VCaP (cell line): ENCODE measurements around the gene HPCAL4.

Experiments
- H3K27ac ChIP-seq: fragments of 450-650 bp; 2 replicates; pipeline ENCODE4 v1.5.1; 2017
- CTCF ChIP-seq: fragments of 450-650 bp; conservative IDR thresholded peaks from 2 replicates; pipeline ENCODE4 v1.5.1; 2017; ENCODE audit warnings: mild to moderate bottlenecking, moderate library complexity

Gene HPCAL4

GRCh38 chr1:39700348-39700747, 9.1 kb upstream of the HPCAL4 start:
- TF ChIP-seq CTCF = no peak

GRCh38 chr1:39699419-39699818, 8.2 kb upstream of the HPCAL4 start:
- H3K27ac ChIP-seq = no peak overlapping the region
- no peak for TF ChIP-seq CTCF

More at GRCh38 chr1:39700348-39700747, 9.1 kb upstream of the HPCAL4 start:
- H3K27ac ChIP-seq = peak overlapping the region; percentile 76

- no peak for TF ChIP-seq CTCF
- H3K27ac ChIP-seq = no peak overlapping the region
Measured at GRCh38 chr1:39698568-39698967, 7.3 kb upstream of the HPCAL4 start.

GRCh38 chr1:39696448-39696847, 5.2 kb upstream of the HPCAL4 start:
- TF ChIP-seq CTCF = no peak
- H3K27ac ChIP-seq = no peak overlapping the region

GRCh38 chr1:39695016-39695415, 3.8 kb upstream of the HPCAL4 start:
- TF ChIP-seq CTCF = no peak
- no peak overlapping the region for H3K27ac ChIP-seq

- no peak for TF ChIP-seq CTCF
- no peak overlapping the region for H3K27ac ChIP-seq
Measured at GRCh38 chr1:39694026-39694425, 2.8 kb upstream of the HPCAL4 start.

- no peak for TF ChIP-seq CTCF
- H3K27ac ChIP-seq = no peak overlapping the region
Measured at GRCh38 chr1:39692152-39693074, 1.2 kb upstream of the HPCAL4 start.
